GM19035 (cell line): ENCODE measurements around the gene TTC9C.
"Not testable (repeated sequence)": the region's sequence is repeated elsewhere in the genome, so short reads cannot be mapped to it uniquely, and the experiment has no call there.

Experiments
- ATAC-seq: cut with Tn5 transposase; IDR thresholded peaks from one replicate; pipeline ENCODE4 v1.9.1; 2021; ENCODE audit not compliant: unreplicated experiment

The TTC9C gene

DNA sequence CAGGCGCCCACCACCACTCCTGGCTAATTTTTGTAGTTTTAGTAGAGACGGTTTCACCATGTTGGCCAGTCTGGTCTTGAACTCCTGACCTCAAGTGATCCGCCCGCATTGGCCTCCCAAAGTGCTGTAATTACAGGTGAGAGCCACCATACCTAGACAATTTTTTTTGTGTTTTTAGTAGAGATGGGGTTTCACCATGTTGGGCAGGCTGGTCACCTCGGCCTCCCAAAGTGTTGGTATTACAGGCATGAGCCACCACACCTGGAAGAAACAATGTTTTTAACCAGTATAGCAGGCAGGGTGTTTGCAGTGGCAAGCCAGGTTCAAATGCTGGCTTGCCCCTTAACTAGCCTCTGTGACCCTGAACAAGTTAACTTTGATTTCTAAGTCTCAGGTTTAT, 21.6 kb downstream of the TTC9C start:
- ATAC-seq = not testable (repeated sequence)

DNA sequence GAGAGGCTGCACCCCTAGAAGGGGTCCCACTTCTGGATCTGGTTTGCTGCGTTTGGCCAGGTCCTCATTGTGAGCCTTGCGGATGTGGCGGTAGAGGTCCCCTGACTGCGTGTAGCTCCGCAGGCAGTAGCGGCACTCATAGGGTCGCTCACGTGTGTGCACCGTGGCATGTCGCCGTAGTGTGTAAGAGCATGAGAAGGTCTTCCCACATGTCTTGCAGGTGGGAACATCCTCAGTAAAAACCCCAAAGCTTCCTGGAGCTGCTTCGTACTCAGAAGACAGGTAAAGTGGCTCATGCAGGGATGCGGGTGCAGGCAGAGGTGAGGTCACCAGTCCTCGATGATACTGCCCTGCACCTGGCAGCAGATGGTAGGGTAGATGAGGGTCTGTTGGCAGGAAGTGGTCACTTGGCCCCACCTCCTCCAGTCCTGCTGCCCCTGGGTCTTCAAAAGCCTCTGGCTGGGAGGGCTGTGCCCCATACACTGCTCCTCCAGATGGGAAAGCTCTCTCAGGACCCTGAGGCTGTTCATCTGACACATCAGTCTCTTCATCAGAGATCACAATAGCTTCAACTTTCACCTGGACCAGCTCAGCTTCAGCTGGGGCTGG, 24.0 kb downstream of the TTC9C start:
- no peak for ATAC-seq

DNA sequence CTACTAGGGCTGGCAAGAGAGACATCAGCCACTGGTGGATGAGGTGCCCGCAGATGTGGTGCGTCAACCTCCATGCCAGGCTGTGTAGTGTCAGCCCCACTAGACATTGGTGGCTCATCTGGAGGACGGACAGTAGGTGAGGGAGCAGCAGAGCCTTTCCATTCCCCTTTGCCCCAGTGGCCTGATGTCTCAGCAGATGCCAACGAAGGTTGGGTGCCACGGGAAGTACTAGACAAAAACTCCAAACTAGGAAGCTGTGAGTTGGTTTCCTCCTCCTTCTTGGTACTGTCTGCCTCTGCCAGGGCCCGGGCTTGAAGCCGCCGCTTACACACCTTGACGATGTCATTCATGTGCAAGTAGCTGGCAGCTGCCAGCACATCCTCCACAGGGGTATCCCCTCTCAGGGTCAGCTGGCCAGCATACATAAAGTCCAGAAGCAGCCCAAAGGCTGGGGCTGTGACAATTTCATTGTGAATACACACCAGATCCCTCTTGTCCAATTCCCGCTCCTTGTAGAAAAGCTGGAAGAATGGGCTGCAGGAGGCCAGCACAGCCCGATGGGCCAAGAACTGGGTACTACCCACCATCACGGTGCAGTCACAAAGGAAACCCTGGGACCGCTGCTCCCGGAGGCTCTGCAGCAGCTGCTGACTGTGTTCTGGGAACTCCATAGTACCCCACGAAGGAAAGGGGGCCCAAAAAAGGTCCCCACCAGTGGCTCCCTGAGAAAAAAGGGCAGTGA, 24.9 kb downstream of the TTC9C start:
- ATAC-seq = no peak

DNA sequence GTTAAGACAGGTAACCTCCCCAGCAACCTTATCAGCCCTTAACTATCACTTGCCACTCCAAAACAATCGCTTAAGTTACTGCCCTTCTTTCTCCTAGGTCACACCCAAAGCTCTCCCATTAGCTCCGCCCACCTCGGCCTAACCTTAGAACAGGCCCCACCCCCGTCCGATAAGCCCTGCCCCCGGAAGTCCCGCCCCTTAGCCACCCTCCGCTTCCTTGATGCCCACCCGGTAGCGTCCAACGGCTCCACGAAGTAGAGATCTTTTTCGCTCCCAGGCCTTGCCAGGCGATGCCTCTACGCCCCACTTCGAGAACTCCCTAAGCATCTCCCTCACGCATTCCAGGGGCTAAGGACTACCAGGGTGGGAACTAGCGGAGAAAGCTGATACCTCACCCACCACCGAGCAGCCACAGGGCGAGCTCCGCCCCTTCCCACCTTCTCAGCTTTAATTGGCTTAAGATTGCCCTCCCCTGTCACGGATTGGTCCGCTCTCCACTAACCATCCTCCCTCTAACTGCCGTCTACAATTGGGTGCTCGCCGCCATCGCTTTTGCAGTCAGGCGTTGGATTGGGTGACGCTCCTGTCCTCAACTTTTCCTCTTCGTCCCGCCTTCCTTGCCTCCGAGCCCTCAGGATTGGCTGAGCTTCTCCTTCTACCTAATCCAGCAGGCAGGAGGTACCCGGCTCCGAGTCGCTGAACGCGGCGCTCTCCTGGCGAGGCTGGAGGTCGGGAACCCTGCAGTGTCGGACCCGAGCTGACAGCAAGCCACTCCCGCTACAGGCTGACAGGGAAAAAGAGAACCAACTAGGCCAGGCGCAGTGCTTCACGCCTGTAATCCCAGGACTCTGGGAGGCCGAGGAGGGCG, 25.7 kb downstream of the TTC9C start, which contains the start of gene ZBTB3:
Gene ZBTB3 (minus strand): TSS at position 425 of the 868 bp plus-strand sequence. CDS start 496 bp downstream, outside the sequence.
- ATAC-seq = peak; percentile 95

DNA sequence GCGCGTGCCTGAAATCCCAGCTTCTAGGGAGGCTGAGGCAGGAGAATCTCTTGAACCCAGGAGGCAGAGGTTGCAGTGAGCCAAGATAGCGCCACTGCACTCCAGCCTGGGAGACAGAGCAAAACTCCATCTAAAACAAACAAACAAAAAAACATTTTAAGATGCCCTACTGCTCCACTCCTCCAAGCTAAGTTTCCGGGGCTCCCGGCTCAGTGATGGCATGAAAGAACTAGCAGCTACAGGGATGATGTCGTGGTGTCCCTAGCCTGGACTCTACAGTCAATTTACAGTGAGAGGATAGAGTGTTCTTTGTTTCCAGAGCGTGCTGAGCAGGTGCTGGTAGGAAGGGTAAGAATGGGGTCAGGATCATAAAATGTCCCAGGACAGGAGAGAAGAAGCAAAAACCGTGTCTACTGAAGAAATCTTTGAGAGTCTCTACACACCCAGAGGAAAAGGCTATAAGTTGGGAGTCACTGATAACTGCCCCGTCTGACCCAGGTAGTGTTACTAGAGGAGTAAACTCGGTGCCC, 26.9 kb downstream of the TTC9C start:
- no peak for ATAC-seq

DNA sequence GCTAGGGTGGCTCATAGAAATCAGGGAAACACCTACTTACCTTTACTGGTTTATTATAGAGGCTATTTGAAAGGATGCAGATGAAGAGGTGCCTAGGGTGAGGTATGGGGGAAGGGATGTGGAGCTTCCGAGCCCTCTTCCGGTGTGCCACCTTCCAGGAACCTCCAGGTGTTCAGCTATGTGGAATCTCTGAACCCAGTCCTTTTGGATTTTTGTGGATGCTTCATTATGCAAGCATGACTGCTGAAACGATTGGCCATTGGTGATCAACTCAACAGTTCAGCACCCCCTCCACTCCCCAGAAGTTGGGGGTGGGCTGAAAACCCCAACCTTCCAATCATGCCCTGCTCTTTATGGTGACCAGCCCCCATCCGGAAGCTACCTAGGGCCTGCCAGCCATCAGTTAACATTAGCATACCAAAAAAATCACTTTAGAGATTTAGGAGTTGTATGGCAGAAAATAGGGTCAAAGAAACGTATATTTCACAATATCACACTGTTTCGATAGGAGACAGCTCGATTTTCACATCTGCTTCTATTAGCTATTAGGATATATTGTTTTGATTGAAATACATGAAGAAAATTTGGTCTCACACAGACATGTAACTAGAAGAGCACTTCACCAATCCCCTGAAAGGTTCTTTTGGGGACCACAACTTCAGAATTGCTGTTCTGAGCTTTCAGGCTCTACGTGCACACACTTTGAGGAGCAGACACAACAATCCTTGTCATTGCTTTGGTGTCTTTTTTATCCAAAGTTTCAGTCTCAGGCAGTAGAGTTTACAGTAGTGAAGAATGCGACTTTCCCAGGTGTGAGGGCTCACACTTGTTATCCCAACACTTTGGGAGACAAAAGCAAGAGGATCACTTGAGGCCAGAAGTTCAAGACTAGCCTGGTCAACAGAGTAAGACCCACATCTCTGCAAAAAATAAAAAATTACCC, 29.8 kb downstream of the TTC9C start:
- no peak for ATAC-seq

DNA sequence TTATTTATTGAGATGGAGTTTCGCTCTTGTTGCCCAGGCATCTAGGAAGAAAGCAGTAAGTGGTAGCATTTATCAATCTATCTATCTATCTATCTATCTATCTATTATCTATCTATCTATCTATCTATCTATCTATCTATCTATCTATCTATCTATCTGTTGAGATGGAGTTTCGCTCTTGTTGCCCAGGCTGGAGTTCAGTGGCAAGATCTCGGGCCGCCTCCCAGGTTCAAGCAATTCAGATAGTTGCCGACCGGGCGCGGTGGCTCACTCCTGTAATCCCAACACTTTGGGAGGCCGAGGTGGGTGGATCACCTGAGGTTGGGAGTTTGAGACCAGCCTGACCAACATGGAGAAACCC, 32.6 kb downstream of the TTC9C start:
- ATAC-seq = not testable (repeated sequence)

DNA sequence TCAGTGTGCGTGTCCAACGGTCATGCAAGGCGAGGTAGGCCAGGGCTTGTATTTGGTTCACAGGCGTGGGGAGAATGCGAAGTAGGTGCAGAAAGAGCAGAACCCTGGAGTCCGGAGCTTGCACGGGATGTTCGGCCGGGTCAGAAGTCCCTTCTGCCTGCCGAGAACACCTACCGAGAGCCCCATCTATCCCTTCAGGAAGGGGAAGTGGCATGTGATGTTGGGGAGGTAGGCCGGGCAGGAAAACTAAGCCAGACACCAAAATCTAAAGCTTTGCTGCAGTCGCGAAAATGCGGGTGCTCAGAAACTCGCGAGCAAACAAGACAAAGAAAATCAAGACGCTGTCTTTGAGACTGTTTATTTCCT, 42.5 kb downstream of the TTC9C start:
- no peak for ATAC-seq

DNA sequence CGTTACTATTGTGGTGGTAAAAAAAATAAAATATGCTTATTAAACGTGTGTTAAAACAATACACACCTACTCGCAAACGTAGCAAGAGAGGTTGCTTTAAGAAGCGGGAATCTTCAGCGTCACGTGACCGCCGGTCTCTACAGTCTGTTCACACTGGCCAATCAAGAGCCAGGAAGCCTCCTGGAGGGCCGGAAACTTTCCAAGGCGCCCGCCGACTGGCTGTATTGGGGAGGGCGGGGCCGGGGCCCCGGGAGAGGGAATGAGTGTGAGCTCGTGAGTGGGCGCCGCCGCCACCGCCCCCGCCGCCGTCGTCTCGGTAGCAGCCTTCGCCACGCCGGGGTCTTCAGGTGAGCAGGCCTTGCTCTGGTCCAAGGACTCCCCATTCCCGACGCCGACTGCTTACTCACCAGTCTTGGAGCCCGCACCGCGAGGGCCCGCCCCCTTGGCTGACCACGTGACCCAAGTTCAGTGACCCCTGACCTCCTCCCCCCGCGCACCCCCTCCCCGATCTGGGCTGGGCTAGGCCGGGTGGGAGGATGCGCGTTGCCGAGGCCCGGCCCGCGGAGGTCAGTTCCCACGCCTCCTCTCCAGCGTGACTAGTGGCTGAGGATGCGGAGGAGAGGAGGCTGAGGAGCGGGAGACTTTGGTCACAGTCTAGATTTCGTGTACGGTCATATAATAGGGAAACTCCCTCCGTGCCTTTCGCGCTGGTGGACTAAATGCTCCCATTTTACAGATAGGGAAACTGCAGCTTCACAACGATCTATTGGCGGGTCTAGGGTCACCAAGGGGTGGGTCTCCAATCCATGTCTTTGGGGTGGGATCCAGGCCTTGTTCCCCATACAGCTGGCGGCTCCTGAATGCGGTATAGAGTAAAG, 43.1 kb downstream of the TTC9C start, which contains the start of gene TAF6L:
Gene TAF6L (plus strand): TSS at position 253 of the 878 bp plus-strand sequence. CDS start 4,388 bp downstream, outside the sequence.
- ATAC-seq = peak; percentile 85

DNA sequence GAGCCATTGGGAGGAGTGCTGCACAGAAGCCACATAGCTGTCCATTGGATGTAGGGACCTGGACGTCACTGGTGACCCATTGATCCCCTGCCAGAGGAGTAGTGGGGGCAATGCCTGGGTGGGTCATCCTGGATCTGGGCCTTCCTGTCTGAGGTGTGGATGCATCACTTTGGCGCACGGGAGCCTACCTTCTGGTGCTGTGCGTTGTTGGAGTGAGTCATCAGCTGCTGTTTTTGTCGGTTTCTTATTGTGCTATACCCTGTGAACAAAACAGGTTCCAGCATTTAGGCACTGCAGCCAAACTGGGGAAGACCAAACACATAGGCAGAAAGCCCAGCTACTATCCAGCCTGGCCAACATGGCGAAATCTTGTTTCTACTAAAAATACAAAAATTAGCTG, 46.1 kb downstream of the TTC9C start:
- ATAC-seq = no peak

DNA sequence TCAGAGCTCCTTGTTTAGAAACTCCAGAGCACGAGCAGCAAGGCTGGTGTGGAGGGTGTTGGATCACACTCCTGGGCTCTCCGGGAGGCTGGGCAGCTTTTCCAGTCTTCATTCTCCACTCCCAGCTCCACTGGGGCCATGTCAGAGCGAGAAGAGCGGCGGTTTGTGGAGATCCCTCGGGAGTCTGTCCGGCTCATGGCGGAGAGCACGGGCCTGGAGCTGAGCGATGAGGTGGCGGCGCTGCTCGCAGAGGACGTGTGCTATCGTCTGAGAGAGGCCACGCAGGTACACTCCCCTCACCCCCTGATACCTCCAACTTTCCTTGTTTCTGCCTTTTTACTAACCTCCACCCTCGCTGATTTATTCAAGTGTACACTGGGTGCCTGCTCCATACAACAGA, 47.4 kb downstream of the TTC9C start:
- ATAC-seq = no peak

DNA sequence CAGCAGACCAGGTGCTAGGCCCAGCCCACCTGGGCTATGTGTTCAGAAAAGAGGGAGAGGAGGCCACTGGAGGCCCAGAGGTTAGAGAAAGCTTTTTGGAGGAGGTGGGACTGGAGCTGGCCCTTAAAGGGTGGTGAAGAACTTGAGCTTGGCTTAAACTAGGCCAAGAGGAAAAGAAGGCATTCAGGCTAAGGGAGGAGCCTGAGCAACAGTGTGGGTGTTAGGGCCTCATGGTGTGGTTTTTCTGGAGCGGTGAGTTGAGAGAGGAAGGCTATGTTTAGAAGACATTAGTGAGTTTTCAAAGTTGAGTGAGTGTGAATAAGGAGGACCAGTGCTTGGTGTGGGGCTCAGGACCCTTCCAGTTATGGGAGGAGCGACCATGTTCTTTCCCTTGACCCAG, 49.1 kb downstream of the TTC9C start:
- no peak for ATAC-seq

DNA sequence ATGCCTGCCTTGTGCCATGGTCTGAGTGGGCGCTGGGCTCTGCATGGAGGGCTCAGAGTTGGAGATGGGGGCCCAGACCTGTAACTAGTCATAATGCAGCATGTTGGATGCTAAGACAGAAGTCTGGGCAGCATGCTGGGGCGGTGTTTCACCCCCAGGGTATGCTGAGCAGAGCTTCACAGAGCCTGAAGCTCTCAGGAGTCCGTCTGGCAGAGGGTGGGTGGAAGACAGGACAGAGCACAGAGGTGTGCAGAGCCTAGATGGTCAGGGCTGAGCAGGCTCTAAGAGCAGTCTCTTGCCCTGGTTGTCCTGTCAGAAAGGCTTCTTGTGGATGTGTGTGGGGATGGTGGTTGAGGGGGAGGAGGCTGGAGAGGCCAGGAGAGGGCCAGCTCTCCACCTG, 50.2 kb downstream of the TTC9C start:
- no peak for ATAC-seq

DNA sequence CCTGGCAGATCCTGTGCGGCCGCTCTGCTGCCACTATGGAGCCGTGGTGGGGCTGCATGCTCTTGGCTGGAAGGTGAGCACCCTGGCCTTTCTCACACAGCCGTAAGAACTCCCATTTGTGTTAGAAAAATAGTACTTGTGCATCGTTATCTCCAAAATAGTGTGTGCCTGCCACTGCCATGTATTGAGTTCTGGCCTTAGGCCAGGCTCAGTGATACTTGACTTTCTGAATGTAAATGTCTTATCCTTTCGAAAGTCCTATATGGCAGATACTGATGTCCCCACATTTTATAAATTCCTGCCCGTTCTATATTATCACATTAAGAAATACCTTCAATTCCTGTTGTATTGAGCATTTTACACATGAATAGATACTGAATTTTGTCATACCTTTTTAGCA, 54.5 kb downstream of the TTC9C start:
- ATAC-seq = no peak

DNA sequence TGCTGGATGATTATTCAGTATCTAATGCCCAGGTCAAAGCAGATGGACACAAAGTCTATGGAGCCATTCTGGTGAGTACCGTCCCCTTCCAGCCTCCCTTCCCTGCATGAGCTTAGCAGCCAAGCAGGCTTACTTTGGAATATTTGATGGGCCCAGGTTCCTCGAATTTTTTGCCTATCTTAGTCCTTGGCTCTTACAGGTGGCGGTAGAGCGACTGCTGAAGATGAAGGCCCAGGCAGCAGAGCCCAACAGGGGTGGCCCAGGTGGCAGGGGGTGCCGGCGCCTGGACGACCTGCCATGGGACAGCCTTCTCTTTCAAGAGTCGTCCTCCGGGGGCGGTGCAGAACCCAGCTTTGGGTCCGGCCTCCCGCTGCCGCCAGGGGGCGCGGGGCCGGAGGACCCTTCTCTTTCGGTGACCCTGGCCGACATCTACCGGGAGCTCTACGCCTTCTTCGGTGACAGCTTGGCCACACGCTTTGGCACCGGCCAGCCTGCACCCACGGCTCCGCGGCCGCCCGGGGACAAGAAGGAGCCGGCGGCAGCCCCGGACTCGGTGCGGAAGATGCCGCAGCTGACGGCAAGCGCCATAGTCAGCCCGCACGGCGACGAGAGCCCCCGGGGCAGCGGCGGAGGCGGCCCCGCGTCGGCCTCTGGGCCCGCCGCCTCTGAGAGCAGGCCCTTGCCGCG, 58.2 kb downstream of the TTC9C start:
- peak; percentile 59 for ATAC-seq

DNA sequence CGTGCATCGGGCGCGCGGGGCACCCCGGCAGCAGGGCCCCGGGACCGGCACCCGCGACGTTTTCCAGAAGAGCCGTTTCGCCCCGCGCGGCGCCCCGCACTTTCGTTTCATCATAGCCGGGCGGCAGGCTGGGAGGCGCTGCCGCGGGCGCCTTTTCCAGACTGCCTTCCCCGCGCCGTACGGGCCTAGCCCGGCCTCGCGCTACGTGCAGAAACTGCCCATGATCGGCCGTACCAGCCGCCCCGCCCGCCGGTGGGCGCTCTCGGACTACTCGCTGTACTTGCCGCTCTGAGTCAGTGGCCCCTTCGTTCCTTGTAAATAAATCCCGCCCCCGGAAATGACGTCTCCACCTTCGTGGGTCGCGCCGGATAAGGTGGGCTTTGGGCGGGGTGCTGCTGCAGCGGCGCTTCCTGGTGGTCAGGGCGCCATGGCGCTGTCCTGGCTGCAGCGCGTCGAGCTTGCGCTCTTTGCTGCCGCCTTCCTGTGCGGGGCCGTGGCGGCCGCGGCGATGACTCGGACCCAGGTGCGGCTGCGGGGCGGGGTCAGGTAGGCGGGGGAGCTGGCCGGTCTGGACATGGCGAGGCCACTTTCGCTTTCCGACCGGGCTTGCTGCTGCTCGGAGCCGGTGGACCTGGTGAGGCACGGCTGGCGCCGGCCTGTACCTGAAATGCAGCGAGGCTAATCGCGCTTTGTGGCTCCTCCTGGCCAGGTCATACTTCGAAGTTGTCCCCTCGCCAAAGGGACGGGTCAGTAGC, 58.9 kb downstream of the TTC9C start, which contains the start of gene TMEM179B:
Gene TMEM179B (plus strand): TSS at position 398 of the 755 bp plus-strand sequence. CDS start 30 bp downstream, at position 428.
- ATAC-seq = peak; percentile 72
